Activated CD4-positive, CD25-positive, alpha-beta regulatory T cell treated with anti-CD3 and anti-CD28 coated beads, Interleukin-2, amount 50 U/mL, for 72 hours (primary cell): ENCODE measurements around the gene TMEM248.
"Not testable (repeated sequence)": the region's sequence is repeated elsewhere in the genome, so short reads cannot be mapped to it uniquely, and the experiment has no call there.

ENCODE experiments used
- DNase-seq: peaks from one replicate; pipeline ENCODE4 v3.0.0; 2021

The TMEM248 gene

GRCh38 chr7:66911191-66911590 is 9.8 kb upstream of the TMEM248 start:
- DNase-seq: not testable (repeated sequence)

GRCh38 chr7:66912195-66912594 is 8.8 kb upstream of the TMEM248 start:
- DNase-seq: no peak

GRCh38 chr7:66913118-66914037 is 7.6 kb upstream of the TMEM248 start:
- no peak for DNase-seq

GRCh38 chr7:66917904-66918303 is 3.1 kb upstream of the TMEM248 start:
- not testable (repeated sequence) for DNase-seq

- no peak for DNase-seq
Measured at GRCh38 chr7:66919304-66919703, 1.7 kb upstream of the TMEM248 start.

- no peak for DNase-seq
Measured at GRCh38 chr7:66919704-66920103, 1.3 kb upstream of the TMEM248 start.

GRCh38 chr7:66920256-66920655 is 769 bp upstream of the TMEM248 start:
- no peak for DNase-seq

GRCh38 chr7:66921396-66921917 is 432 bp downstream of the TMEM248 start:
- DNase-seq: no peak

- DNase-seq: no peak
Measured at GRCh38 chr7:66921918-66922486, 977 bp downstream of the TMEM248 start.

- no peak for DNase-seq
Measured at GRCh38 chr7:66925255-66925654, 4.2 kb downstream of the TMEM248 start.

GRCh38 chr7:66927348-66927948 is 6.4 kb downstream of the TMEM248 start:
- DNase-seq: no peak

- DNase-seq: no peak
Measured at GRCh38 chr7:66928388-66928787, 7.4 kb downstream of the TMEM248 start.

- no peak for DNase-seq
Measured at GRCh38 chr7:66929165-66929564, 8.1 kb downstream of the TMEM248 start.

GRCh38 chr7:66929935-66930334 is 8.9 kb downstream of the TMEM248 start:
- no peak for DNase-seq

GRCh38 chr7:66930341-66930740 is 9.3 kb downstream of the TMEM248 start:
- DNase-seq: no peak

GRCh38 chr7:66933469-66933868 is 12.4 kb downstream of the TMEM248 start:
- no peak for DNase-seq

GRCh38 chr7:66937940-66938339 is 16.9 kb downstream of the TMEM248 start:
- no peak for DNase-seq

- DNase-seq: no peak
Measured at GRCh38 chr7:66939325-66939724, 18.3 kb downstream of the TMEM248 start.

GRCh38 chr7:66946545-66946944 is 25.5 kb downstream of the TMEM248 start:
- DNase-seq: no peak

GRCh38 chr7:66948480-66949109 is 27.6 kb downstream of the TMEM248 start:
- no peak for DNase-seq

- DNase-seq: no peak
Measured at GRCh38 chr7:66950311-66950710, 29.3 kb downstream of the TMEM248 start.

GRCh38 chr7:66950763-66951162 is 29.7 kb downstream of the TMEM248 start:
- DNase-seq: no peak

GRCh38 chr7:66952343-66953043 is 31.5 kb downstream of the TMEM248 start:
- no peak for DNase-seq
